ENCODE results near the gene NCOA3.

The NCOA3 gene

GRCh38 chr20:47669152-47669425 is 167.4 kb downstream of the NCOA3 start:
- no peak for ATAC-seq
- no peak for TF ChIP-seq OSR1 (CRISPR knock-in tag; IDR thresholded peaks at IDR 0.05)
- TF ChIP-seq ESRRG (CRISPR knock-in tag; IDR thresholded peaks at IDR 0.05): no peak
- TF ChIP-seq ZFP30 (CRISPR knock-in tag; IDR thresholded peaks at IDR 0.05): no peak
- no peak for TF ChIP-seq CSDC2 (CRISPR knock-in tag; IDR thresholded peaks at IDR 0.05)
- no peak for TF ChIP-seq PPARA (CRISPR knock-in tag; IDR thresholded peaks at IDR 0.05; ENCODE audit: borderline replicate concordance)
- TF ChIP-seq POU6F1 (CRISPR knock-in tag; IDR thresholded peaks at IDR 0.05; ENCODE audit: borderline replicate concordance, low read depth): no peak
- no peak for TF ChIP-seq ZNF565 (CRISPR knock-in tag; conservative IDR thresholded peaks at IDR 0.05; ENCODE audit: low read depth)
- no peak for TF ChIP-seq PATZ1 (CRISPR knock-in tag; IDR thresholded peaks at IDR 0.05; ENCODE audit: borderline replicate concordance)
- no peak for TF ChIP-seq CREB5 (CRISPR knock-in tag; IDR thresholded peaks at IDR 0.05; ENCODE audit: low read depth)
- TF ChIP-seq RARB (CRISPR knock-in tag; IDR thresholded peaks at IDR 0.05): no peak
- no peak for TF ChIP-seq ZFP3 (CRISPR knock-in tag; IDR thresholded peaks at IDR 0.05)
- TF ChIP-seq SNAI2 (CRISPR knock-in tag; IDR thresholded peaks at IDR 0.05): no peak
- no peak for TF ChIP-seq TCF4 (CRISPR knock-in tag; IDR thresholded peaks at IDR 0.05; ENCODE audit: borderline replicate concordance)
- TF ChIP-seq GLIS3 (CRISPR knock-in tag; IDR thresholded peaks at IDR 0.05): no peak
- TF ChIP-seq ZNF8 (CRISPR knock-in tag; IDR thresholded peaks at IDR 0.05): no peak
- no peak for TF ChIP-seq CSRNP3 (CRISPR knock-in tag; IDR thresholded peaks at IDR 0.05)
- no peak for TF ChIP-seq ZNF70 (CRISPR knock-in tag; IDR thresholded peaks at IDR 0.05)

GRCh38 chr20:47669489-47669888 is 167.8 kb downstream of the NCOA3 start:
- TF ChIP-seq PPARA (CRISPR knock-in tag; IDR thresholded peaks at IDR 0.05; ENCODE audit: borderline replicate concordance): no peak
- no peak for TF ChIP-seq ZFP30 (CRISPR knock-in tag; IDR thresholded peaks at IDR 0.05)
- TF ChIP-seq PATZ1 (CRISPR knock-in tag; IDR thresholded peaks at IDR 0.05; ENCODE audit: borderline replicate concordance): no peak
- no peak for TF ChIP-seq OSR1 (CRISPR knock-in tag; IDR thresholded peaks at IDR 0.05)
- no peak for TF ChIP-seq ZNF8 (CRISPR knock-in tag; IDR thresholded peaks at IDR 0.05)
- no peak for TF ChIP-seq ESRRG (CRISPR knock-in tag; IDR thresholded peaks at IDR 0.05)
- no peak for TF ChIP-seq CSDC2 (CRISPR knock-in tag; IDR thresholded peaks at IDR 0.05)
- TF ChIP-seq RARB (CRISPR knock-in tag; IDR thresholded peaks at IDR 0.05): no peak
- no peak for TF ChIP-seq CSRNP3 (CRISPR knock-in tag; IDR thresholded peaks at IDR 0.05)
- no peak for TF ChIP-seq ISL1 (CRISPR knock-in tag; IDR thresholded peaks at IDR 0.05)
- no peak for TF ChIP-seq ZC3H10 (CRISPR knock-in tag; IDR thresholded peaks at IDR 0.05)
- TF ChIP-seq TSHZ2 (CRISPR knock-in tag; IDR thresholded peaks at IDR 0.05): no peak
- TF ChIP-seq SNAI2 (CRISPR knock-in tag; IDR thresholded peaks at IDR 0.05): no peak
- no peak for TF ChIP-seq BACH2 (CRISPR knock-in tag; IDR thresholded peaks at IDR 0.05; ENCODE audit: borderline replicate concordance)
- TF ChIP-seq ZNF565 (CRISPR knock-in tag; conservative IDR thresholded peaks at IDR 0.05; ENCODE audit: low read depth): no peak
- no peak for TF ChIP-seq ARNTL (CRISPR knock-in tag; IDR thresholded peaks at IDR 0.05; ENCODE audit: borderline replicate concordance, low read depth)
- no peak for TF ChIP-seq TCF4 (CRISPR knock-in tag; IDR thresholded peaks at IDR 0.05; ENCODE audit: borderline replicate concordance)
- no peak for ATAC-seq
